Measurements from ENCODE around the gene SERPINI1.

The SERPINI1 gene

GRCh38 chr3:167872941-167873340 is 137.4 kb downstream of the SERPINI1 start:
- intact Hi-C loops (cut with DNase I) = no loop called here
- DNase-seq = no peak

GRCh38 chr3:167874671-167875372 is 139.3 kb downstream of the SERPINI1 start:
- no peak for DNase-seq
- intact Hi-C loops (cut with DNase I) = no loop called here

All from posterior cingulate gyrus (tissue), 11 donors.